Measurements from ENCODE around the gene TAF1. TPM values are rescaled to one million over a fixed set of nuclear protein-coding genes. Genes with fewer than 3 reads are reported as not detected.
"Not testable (repeated sequence)": the region's sequence is repeated elsewhere in the genome, so short reads cannot be mapped to it uniquely, and the experiment has no call there.

The TAF1 gene
- total RNA-seq, 1 experiment from 2014 or later, result 61.8 TPM

- Histone ChIP-seq H3K4me3 (ENCODE audit: low read length) (no peak overlapping the region), H3K9ac (ENCODE audit: low read length) (no peak overlapping the region), H3K4me2 (ENCODE audit: low read depth, low read length, poor library complexity, severe bottlenecking) (no peak overlapping the region), H3K9me2 (replicated peaks; ENCODE audit: insufficient read depth, low read length) (no peaks in the 10 kb centered on the region), H3K9me3 (ENCODE audit: low read length) (no peaks in the 10 kb centered on the region), H3K27me3 (ENCODE audit: low read length) (no peaks in the 10 kb centered on the region), H3K79me2 (ENCODE audit: low read length) (no peaks in the 10 kb centered on the region), H4K20me1 (ENCODE audit: insufficient read depth, low read depth, low read length) (no peaks in the 10 kb centered on the region), H3K4me1 (ENCODE audit: low read length) (no peaks in the 10 kb centered on the region), H2AFZ (ENCODE audit: low read length) (no peak overlapping the region), H3K27ac (ENCODE audit: low read length) (no peak overlapping the region), H3K36me3 (ENCODE audit: insufficient read depth, low read length) (peaks cover 8% of the 10 kb centered on the region; the same call in 1 of the 2 replicates)
- no peak for DNase-seq
Measured at GRCh38 chrX:71440401-71440800, 74.2 kb downstream of the TAF1 start.

GRCh38 chrX:71441809-71442208 lies 75.7 kb downstream of the TAF1 start:
- not testable (repeated sequence) for H3K9me3 ChIP-seq (ENCODE audit: low read length); H3K27ac ChIP-seq (ENCODE audit: low read length); H3K4me3 ChIP-seq (ENCODE audit: low read length); DNase-seq; H3K79me2 ChIP-seq (ENCODE audit: low read length); H3K4me2 ChIP-seq (ENCODE audit: low read depth, low read length, poor library complexity, severe bottlenecking); H3K9me2 ChIP-seq (replicated peaks; ENCODE audit: insufficient read depth, low read length); H3K4me1 ChIP-seq (ENCODE audit: low read length); H2AFZ ChIP-seq (ENCODE audit: low read length); H3K9ac ChIP-seq (ENCODE audit: low read length); H3K36me3 ChIP-seq (ENCODE audit: insufficient read depth, low read length); H3K27me3 ChIP-seq (ENCODE audit: low read length); H4K20me1 ChIP-seq (ENCODE audit: insufficient read depth, low read depth, low read length)

GRCh38 chrX:71450433-71451106 lies 84.4 kb downstream of the TAF1 start:
- no peaks in the 10 kb centered on the region for H3K79me2 ChIP-seq (ENCODE audit: low read length)
- H3K4me1 ChIP-seq (ENCODE audit: low read length), result no peaks in the 10 kb centered on the region
- H3K27me3 ChIP-seq (ENCODE audit: low read length), result no peaks in the 10 kb centered on the region
- no peak overlapping the region for H2AFZ ChIP-seq (ENCODE audit: low read length)
- H3K27ac ChIP-seq (ENCODE audit: low read length), result no peak overlapping the region
- no peaks in the 10 kb centered on the region for H4K20me1 ChIP-seq (ENCODE audit: insufficient read depth, low read depth, low read length)
- no peak overlapping the region for H3K9ac ChIP-seq (ENCODE audit: low read length)
- H3K4me2 ChIP-seq (ENCODE audit: low read depth, low read length, poor library complexity, severe bottlenecking), result no peak overlapping the region
- H3K9me2 ChIP-seq (replicated peaks; ENCODE audit: insufficient read depth, low read length), result no peaks in the 10 kb centered on the region
- peaks cover 5% of the 10 kb centered on the region; the same call in 1 of the 2 replicates for H3K36me3 ChIP-seq (ENCODE audit: insufficient read depth, low read length)
- DNase-seq, result no peak
- no peak overlapping the region for H3K4me3 ChIP-seq (ENCODE audit: low read length)
- no peaks in the 10 kb centered on the region for H3K9me3 ChIP-seq (ENCODE audit: low read length)

GRCh38 chrX:71451518-71451917 lies 85.4 kb downstream of the TAF1 start:
- DNase-seq; H3K9ac ChIP-seq (ENCODE audit: low read length); H3K27me3 ChIP-seq (ENCODE audit: low read length); H3K4me2 ChIP-seq (ENCODE audit: low read depth, low read length, poor library complexity, severe bottlenecking); H3K79me2 ChIP-seq (ENCODE audit: low read length); H4K20me1 ChIP-seq (ENCODE audit: insufficient read depth, low read depth, low read length); H3K9me2 ChIP-seq (replicated peaks; ENCODE audit: insufficient read depth, low read length); H2AFZ ChIP-seq (ENCODE audit: low read length); H3K4me1 ChIP-seq (ENCODE audit: low read length); H3K27ac ChIP-seq (ENCODE audit: low read length); H3K9me3 ChIP-seq (ENCODE audit: low read length); H3K4me3 ChIP-seq (ENCODE audit: low read length): not testable (repeated sequence)
- peaks cover 10% of the 10 kb centered on the region; the same call in 1 of the 2 replicates for H3K36me3 ChIP-seq (ENCODE audit: insufficient read depth, low read length)

DNA sequence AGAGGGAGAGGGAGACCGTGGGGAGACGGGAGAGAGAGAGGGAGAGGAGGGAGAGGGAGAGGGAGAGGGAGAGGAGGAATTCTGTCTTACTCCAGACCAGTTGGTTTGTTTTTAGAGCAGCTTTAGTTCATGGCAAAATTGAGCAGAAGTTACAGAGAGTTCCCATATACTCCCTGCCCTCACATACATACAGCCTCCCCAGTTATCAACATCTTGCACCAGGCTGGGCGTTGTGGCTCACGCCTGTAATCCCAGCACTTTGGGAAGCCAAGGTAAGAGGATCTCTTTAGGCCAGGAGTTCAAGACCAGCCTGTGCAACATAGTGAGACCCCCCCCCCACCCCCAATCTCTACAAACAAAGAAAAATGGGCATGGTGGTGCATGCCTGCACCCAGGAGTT lies 86.9 kb downstream of the TAF1 start:
- no peak overlapping the region for H3K27ac ChIP-seq (ENCODE audit: low read length)
- no peak overlapping the region for H3K4me2 ChIP-seq (ENCODE audit: low read depth, low read length, poor library complexity, severe bottlenecking)
- no peaks in the 10 kb centered on the region for H3K27me3 ChIP-seq (ENCODE audit: low read length)
- H4K20me1 ChIP-seq (ENCODE audit: insufficient read depth, low read depth, low read length), result no peaks in the 10 kb centered on the region
- DNase-seq, result no peak
- H3K9me2 ChIP-seq (replicated peaks; ENCODE audit: insufficient read depth, low read length), result no peaks in the 10 kb centered on the region
- no peaks in the 10 kb centered on the region for H3K9me3 ChIP-seq (ENCODE audit: low read length)
- H3K4me3 ChIP-seq (ENCODE audit: low read length), result no peak overlapping the region
- H3K79me2 ChIP-seq (ENCODE audit: low read length), result no peaks in the 10 kb centered on the region
- H3K4me1 ChIP-seq (ENCODE audit: low read length), result no peaks in the 10 kb centered on the region
- H3K9ac ChIP-seq (ENCODE audit: low read length), result no peak overlapping the region
- H2AFZ ChIP-seq (ENCODE audit: low read length), result no peak overlapping the region
- peaks cover 18% of the 10 kb centered on the region; the same call in 1 of the 2 replicates for H3K36me3 ChIP-seq (ENCODE audit: insufficient read depth, low read length)

- no peaks in the 10 kb centered on the region for H3K9me3 ChIP-seq (ENCODE audit: low read length)
- no peaks in the 10 kb centered on the region for H3K79me2 ChIP-seq (ENCODE audit: low read length)
- no peak for DNase-seq
- H3K27ac ChIP-seq (ENCODE audit: low read length), result no peak overlapping the region
- peaks cover 25% of the 10 kb centered on the region for H3K36me3 ChIP-seq (ENCODE audit: insufficient read depth, low read length)
- no peaks in the 10 kb centered on the region for H3K9me2 ChIP-seq (replicated peaks; ENCODE audit: insufficient read depth, low read length)
- no peak overlapping the region for H2AFZ ChIP-seq (ENCODE audit: low read length)
- no peaks in the 10 kb centered on the region for H4K20me1 ChIP-seq (ENCODE audit: insufficient read depth, low read depth, low read length)
- no peak overlapping the region for H3K4me2 ChIP-seq (ENCODE audit: low read depth, low read length, poor library complexity, severe bottlenecking)
- no peak overlapping the region for H3K9ac ChIP-seq (ENCODE audit: low read length)
- H3K27me3 ChIP-seq (ENCODE audit: low read length), result no peaks in the 10 kb centered on the region
- no peaks in the 10 kb centered on the region for H3K4me1 ChIP-seq (ENCODE audit: low read length)
- H3K4me3 ChIP-seq (ENCODE audit: low read length), result no peak overlapping the region
Measured at GRCh38 chrX:71454222-71454621, 88.1 kb downstream of the TAF1 start.

DNA sequence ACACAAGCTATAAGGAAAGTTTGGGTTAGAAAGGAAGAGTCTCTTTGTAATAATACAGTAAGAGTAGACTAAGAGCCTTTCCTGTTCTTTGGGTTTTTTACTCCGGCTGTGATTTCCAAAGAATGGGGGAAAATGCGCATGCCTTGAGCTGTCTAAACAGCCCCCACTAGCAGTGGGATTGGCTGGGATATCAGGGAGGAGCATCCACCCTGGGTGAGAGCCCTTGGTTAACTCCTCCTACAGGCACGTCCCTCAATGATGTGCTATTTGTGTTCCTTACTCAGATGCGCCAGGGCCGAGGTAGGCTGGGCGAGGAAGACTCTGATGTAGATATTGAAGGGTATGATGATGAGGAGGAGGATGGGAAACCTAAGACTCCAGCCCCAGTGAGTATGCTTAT lies 92.7 kb downstream of the TAF1 start:
- no peak for DNase-seq
- no peak overlapping the region for H3K27ac ChIP-seq (ENCODE audit: low read length)
- H3K4me1 ChIP-seq (ENCODE audit: low read length), result no peaks in the 10 kb centered on the region
- peaks cover 38% of the 10 kb centered on the region for H3K36me3 ChIP-seq (ENCODE audit: insufficient read depth, low read length)
- H3K79me2 ChIP-seq (ENCODE audit: low read length), result no peaks in the 10 kb centered on the region
- H3K27me3 ChIP-seq (ENCODE audit: low read length), result no peaks in the 10 kb centered on the region
- no peak overlapping the region for H2AFZ ChIP-seq (ENCODE audit: low read length)
- H3K9ac ChIP-seq (ENCODE audit: low read length), result no peak overlapping the region
- H3K4me3 ChIP-seq (ENCODE audit: low read length), result no peak overlapping the region
- H3K9me2 ChIP-seq (replicated peaks; ENCODE audit: insufficient read depth, low read length), result no peaks in the 10 kb centered on the region
- no peaks in the 10 kb centered on the region for H4K20me1 ChIP-seq (ENCODE audit: insufficient read depth, low read depth, low read length)
- H3K4me2 ChIP-seq (ENCODE audit: low read depth, low read length, poor library complexity, severe bottlenecking), result no peak overlapping the region
- H3K9me3 ChIP-seq (ENCODE audit: low read length), result no peaks in the 10 kb centered on the region

- H3K9ac ChIP-seq (ENCODE audit: low read length), result no peak overlapping the region
- H3K36me3 ChIP-seq (ENCODE audit: insufficient read depth, low read length), result peaks cover 18% of the 10 kb centered on the region; the same call in 1 of the 2 replicates
Measured at GRCh38 chrX:71464968-71465367, 98.8 kb downstream of the TAF1 start.

More at GRCh38 chrX:71464968-71465367, 98.8 kb downstream of the TAF1 start:
- no peaks in the 10 kb centered on the region for H3K27me3 ChIP-seq (ENCODE audit: low read length)
- H3K4me1 ChIP-seq (ENCODE audit: low read length), result no peaks in the 10 kb centered on the region
- H4K20me1 ChIP-seq (ENCODE audit: insufficient read depth, low read depth, low read length), result no peaks in the 10 kb centered on the region
- no peaks in the 10 kb centered on the region for H3K79me2 ChIP-seq (ENCODE audit: low read length)
- no peak overlapping the region for H3K4me2 ChIP-seq (ENCODE audit: low read depth, low read length, poor library complexity, severe bottlenecking)
- no peak overlapping the region for H3K27ac ChIP-seq (ENCODE audit: low read length)
- no peaks in the 10 kb centered on the region for H3K9me3 ChIP-seq (ENCODE audit: low read length)
- H3K4me3 ChIP-seq (ENCODE audit: low read length), result no peak overlapping the region
- no peak overlapping the region for H2AFZ ChIP-seq (ENCODE audit: low read length)
- H3K9me2 ChIP-seq (replicated peaks; ENCODE audit: insufficient read depth, low read length), result no peaks in the 10 kb centered on the region
- DNase-seq, result no peak

Measured in Karpas-422 (cell line).